ENCODE results near the gene WASHC1.
"Not testable (repeated sequence)": the region's sequence is repeated elsewhere in the genome, so short reads cannot be mapped to it uniquely, and the experiment has no call there.

Gene WASHC1, protein sequence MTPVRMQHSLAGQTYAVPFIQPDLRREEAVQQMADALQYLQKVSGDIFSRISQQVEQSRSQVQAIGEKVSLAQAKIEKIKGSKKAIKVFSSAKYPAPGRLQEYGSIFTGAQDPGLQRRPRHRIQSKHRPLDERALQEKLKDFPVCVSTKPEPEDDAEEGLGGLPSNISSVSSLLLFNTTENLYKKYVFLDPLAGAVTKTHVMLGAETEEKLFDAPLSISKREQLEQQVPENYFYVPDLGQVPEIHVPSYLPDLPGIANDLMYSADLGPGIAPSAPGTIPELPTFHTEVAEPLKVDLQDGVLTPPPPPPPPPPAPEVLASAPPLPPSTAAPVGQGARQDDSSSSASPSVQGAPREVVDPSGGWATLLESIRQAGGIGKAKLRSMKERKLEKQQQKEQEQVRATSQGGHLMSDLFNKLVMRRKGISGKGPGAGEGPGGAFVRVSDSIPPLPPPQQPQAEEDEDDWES

GRCh38 chr9:29356-29755 lies at the start of gene WASHC1:
WASHC1 (minus strand) TSS chr9:29456; CDS start chr9:24999, 4,457 bp downstream.
- DNase-seq: not testable (repeated sequence)

DNA sequence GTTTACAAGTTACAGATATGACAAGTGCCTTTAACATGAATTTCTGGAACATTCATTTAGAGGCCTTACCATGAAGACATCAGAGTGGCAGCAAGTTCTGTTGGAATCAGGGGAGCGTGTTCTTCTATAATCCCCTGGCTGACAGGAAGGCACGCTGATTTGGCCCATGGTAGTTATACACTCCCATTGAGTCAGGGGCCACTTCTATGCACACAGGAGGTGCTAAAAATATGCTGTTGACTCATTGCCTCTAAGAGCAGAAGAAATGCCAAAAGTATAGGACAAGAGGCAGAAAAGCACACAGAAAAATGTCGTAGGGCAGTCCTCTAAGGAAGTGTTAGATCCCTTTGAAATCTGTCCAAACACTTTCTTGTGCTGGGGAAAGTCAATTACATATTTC lies 49.1 kb upstream of the WASHC1 start:
- not testable (repeated sequence) for DNase-seq

GRCh38 chr9:76389-76788 lies 47.1 kb upstream of the WASHC1 start:
- not testable (repeated sequence) for DNase-seq

GRCh38 chr9:73900-74525 lies 44.8 kb upstream of the WASHC1 start:
- not testable (repeated sequence) for DNase-seq

DNA sequence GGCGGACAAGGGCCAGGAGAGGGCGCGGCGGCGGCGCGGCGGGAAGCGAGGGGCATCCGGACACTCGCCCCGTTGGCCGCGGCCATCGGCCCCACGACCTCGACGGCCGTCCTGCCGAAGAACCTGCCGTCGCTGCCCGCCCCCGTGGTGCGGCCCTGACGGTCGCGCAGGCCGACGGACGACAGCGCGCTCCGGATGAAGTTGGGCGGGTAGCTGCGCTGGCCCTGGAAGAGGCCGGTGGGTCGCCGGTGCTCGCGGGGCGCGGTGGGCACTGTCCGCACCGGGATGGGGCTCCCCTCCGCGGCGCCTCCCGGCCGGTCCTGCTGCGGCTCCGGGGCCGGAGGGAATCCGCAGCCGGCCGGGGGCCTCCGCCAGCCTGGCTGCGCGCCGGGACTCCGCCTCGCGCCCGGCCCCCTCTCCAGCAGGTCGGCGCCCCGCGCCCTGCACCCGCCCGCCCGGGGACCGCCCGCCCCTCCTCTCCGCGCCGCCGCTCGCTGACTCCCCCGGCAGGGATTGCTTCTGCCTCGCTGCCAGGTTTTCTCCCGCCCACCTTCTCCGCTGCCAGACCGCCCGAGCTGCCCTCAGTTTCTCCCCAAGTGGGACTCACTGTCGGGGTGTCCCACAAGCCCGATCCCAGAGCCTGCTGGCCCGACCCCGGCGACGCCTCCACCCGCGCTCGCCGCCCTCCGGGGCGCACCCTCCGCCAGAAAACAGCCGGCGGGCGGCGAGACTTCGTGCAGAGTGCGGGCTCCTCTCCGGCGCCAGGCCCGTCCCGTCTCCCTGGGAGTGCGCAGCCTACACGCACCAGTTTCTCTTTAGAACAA lies 44.0 kb upstream of the WASHC1 start:
- not testable (repeated sequence) for DNase-seq

GRCh38 chr9:63031-63629 lies 33.9 kb upstream of the WASHC1 start:
- DNase-seq: not testable (repeated sequence)

GRCh38 chr9:52678-53077 lies 23.4 kb upstream of the WASHC1 start:
- not testable (repeated sequence) for DNase-seq

DNA sequence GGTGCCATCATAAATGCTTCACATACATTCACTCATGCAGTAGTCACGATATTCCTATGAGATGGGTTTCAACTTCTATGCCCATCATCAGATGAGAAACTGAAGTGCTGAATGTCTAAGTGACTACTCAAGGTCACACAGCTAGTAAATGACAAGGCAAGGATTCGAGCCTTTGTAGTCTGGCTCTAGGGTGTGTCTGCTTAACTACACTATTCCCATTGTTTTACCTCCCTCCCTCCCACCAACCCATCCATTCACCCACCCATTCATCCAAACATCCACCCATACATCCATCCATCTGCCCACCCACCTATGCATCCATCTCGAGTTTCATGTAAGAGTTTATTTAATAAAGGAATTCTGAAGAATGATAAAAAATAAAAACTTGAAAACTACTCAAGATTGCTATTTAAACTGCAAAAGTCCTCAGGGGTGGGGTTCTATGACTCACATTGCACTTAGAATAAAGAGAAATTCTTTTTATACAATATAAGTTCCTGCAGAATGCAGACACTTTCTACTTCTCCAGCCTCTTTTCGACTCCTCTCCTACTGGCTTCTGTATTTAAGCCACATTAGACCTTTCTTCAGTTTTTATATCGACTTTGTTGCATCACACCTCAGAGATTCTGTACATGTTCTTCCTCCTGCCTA lies 19.1 kb upstream of the WASHC1 start:
- not testable (repeated sequence) for DNase-seq

DNA sequence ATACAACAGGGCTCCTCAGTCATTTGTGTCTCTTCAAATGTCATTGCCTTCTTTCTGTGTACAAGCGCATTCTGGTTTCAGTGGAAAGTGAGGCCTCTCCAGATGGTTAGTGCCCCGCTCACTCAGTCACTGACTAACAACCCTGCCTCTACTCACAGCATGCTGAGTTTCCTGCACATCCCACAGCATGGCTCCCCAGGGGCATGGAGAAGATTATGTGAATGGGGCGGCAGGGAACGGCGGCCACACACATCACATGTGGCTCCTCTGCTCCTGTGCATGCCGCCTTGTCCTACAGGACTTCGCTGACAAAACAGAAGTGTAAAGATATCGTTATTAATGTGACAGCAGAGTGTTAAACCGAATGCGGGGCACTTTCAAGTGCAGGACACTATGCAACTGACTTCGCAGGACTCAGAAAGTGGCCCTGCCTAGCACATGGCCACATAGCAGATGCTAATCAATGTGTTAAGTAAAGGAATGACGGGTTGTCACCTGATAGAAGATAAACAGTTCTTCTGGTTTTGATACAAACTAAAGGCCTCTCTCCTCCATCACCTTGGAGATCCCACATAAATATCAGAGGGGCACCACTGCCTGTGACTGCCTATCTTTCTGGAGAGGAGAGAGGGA lies 17.5 kb upstream of the WASHC1 start:
- DNase-seq: not testable (repeated sequence)

DNA sequence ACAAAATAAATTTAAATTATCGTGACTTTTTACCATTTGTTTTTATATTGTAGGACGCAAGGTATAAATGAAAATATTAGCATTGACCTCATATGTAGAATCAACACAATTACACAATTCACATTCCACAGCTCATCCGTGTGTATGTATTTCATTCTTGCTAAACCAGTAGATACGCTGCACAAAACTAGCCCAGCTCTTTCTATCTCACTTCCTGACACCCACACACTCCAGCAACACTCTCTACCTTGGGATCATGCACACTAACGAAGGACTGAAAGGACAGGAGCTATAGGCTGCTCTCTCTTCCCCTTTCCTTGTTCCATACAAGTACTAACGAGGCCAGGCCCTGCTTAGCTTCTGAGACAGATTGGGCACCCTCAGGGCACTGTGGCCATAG lies 16.9 kb upstream of the WASHC1 start:
- not testable (repeated sequence) for DNase-seq

DNA sequence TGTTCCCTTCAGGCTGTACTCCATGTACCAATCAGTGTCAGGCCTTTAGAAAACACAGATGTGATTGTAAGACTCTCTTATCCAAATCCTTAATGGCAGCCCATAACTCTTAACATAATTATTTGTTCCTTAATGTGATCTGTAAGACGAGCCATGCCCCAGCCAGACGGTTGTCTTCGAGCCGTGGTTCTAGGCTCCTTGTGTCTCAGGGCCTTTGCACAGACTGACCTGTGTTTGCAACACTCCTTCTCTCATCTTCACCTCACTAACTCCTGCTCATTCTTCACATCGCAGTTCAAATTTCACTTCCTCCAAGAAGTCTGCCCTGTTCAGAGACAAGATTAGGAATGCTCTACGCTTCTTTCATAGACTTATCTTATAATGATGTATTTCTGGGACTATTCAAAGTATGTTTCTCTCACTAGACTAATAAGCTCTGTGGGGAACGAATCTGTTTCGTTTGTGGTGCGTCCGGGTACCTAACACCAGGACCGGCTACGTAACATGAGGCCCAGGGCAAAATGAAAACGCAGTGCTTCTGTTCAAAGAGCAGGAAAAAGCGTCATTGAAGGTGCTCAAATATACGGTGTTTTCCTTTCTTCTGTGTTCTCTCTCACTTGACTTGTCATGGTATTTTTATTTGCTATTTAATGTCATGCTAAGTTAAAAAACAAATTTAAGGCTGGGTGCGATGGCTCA lies 16.1 kb upstream of the WASHC1 start:
- DNase-seq: not testable (repeated sequence)

GRCh38 chr9:44416-44815 lies 15.2 kb upstream of the WASHC1 start:
- not testable (repeated sequence) for DNase-seq

GRCh38 chr9:43636-44035 lies 14.4 kb upstream of the WASHC1 start:
- not testable (repeated sequence) for DNase-seq

- not testable (repeated sequence) for DNase-seq
Measured at GRCh38 chr9:43116-43515, 13.9 kb upstream of the WASHC1 start.

GRCh38 chr9:41819-42218 lies 12.6 kb upstream of the WASHC1 start:
- not testable (repeated sequence) for DNase-seq

DNA sequence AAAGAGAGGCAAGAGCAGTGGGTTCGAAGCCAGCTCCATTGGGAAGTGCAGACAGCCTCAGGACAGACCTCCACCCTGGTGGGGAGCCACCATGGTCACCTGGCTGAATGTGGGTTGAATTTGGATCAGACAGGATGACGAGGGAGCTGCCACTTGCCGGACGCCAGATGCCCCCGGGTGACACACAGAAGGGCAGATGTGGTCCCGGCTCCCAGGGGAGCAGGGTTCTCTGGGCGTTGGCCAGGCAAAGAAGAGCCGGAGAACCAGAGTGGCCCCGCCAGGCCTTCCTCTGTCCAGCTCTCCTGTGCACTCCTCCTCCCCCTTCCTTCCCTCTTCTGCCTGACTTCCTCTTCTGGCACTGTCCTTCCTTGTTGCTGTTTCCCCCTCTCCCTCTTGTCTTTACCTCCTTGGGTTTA lies 12.0 kb upstream of the WASHC1 start:
- DNase-seq: not testable (repeated sequence)

DNA sequence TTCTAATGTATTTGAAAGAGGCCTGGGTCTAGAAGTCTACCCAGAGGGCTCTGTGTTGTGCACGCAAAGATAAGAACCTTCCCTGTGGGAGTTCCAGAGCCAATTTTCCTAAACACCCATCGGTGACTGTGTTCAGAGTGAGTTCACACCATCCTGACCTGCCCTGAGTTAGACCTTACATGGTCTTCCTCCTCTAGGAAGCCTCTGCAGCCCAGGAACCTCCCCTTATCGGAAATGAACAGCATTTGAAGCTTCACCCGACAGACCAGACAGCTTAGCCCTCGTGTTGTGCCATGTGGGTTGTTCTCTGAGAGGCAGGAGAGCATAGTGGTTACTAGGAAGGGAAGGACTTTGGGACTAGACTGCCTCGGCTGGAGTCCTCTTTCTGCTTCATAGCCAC lies 3.1 kb upstream of the WASHC1 start:
- DNase-seq: not testable (repeated sequence)

GRCh38 chr9:28775-29174 lies 481 bp downstream of the WASHC1 start:
- not testable (repeated sequence) for DNase-seq

GRCh38 chr9:21621-22020 lies 7.6 kb downstream of the WASHC1 start:
- DNase-seq: not testable (repeated sequence)

DNA sequence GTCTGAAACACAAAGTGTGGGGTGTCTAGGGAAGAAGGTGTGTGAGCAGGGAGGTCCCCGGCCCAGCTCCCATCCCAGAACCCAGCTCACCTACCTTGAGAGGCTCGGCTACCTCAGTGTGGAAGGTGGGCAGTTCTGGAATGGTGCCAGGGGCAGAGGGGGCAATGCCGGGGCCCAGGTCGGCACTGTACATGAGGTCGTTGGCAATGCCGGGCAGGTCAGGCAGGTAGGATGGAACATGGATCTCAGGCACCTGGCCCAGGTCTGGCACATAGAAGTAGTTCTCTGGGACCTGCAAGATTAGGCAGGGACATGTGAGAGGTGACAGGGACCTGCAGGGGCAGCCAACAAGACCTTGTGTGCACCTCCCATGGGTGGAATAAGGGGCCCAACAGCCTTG lies 12.4 kb downstream of the WASHC1 start:
- DNase-seq: not testable (repeated sequence)
